ENCODE results near the gene RALGAPA2. TPM values are rescaled to one million over a fixed set of nuclear protein-coding genes. Genes with fewer than 3 reads are reported as not detected.

RALGAPA2 gene
- polyA plus RNA-seq, 1 donor, result 24.9 TPM

- DNase-seq, result no peak
Observed at GRCh38 chr20:20436689-20437088, 275.8 kb downstream of the RALGAPA2 start.

- DNase-seq, result no peak
Observed at GRCh38 chr20:20435453-20435852, 277.0 kb downstream of the RALGAPA2 start.

GRCh38 chr20:20432618-20433286 lies 279.7 kb downstream of the RALGAPA2 start:
- no peak for DNase-seq

- no peak for DNase-seq
Observed at GRCh38 chr20:20430066-20430465, 282.4 kb downstream of the RALGAPA2 start.

- DNase-seq, result no peak
Observed at GRCh38 chr20:20428067-20428466, 284.4 kb downstream of the RALGAPA2 start.

- DNase-seq, result no peak
Observed at GRCh38 chr20:20427227-20427864, 285.1 kb downstream of the RALGAPA2 start.

- DNase-seq, result no peak
Observed at GRCh38 chr20:20426655-20426907, 285.9 kb downstream of the RALGAPA2 start.

- DNase-seq, result no peak
Observed at GRCh38 chr20:20425823-20426654, 286.4 kb downstream of the RALGAPA2 start.

- no peak for DNase-seq
Observed at GRCh38 chr20:20423117-20423516, 289.3 kb downstream of the RALGAPA2 start.

- no peak for DNase-seq
Observed at GRCh38 chr20:20417876-20418676, 294.4 kb downstream of the RALGAPA2 start.

GRCh38 chr20:20415321-20415720 lies 297.1 kb downstream of the RALGAPA2 start:
- no peak for DNase-seq

- DNase-seq, result no peak
Observed at GRCh38 chr20:20414640-20415220, 297.7 kb downstream of the RALGAPA2 start.

GRCh38 chr20:20413810-20414281 lies 298.6 kb downstream of the RALGAPA2 start:
- no peak for DNase-seq

GRCh38 chr20:20412750-20413149 lies 299.7 kb downstream of the RALGAPA2 start:
- DNase-seq, result no peak

- no peak for DNase-seq
Observed at GRCh38 chr20:20411836-20412235, 300.6 kb downstream of the RALGAPA2 start.

- no peak for DNase-seq
Observed at GRCh38 chr20:20411402-20411801, 301.0 kb downstream of the RALGAPA2 start.

- DNase-seq, result no peak
Observed at GRCh38 chr20:20410678-20411077, 301.8 kb downstream of the RALGAPA2 start.

GRCh38 chr20:20409331-20409730 lies 303.1 kb downstream of the RALGAPA2 start:
- DNase-seq, result no peak

- DNase-seq, result no peak
Observed at GRCh38 chr20:20407891-20408805, 304.3 kb downstream of the RALGAPA2 start.

- DNase-seq, result no peak
Observed at GRCh38 chr20:20406306-20406705, 306.1 kb downstream of the RALGAPA2 start.

- DNase-seq, result no peak
Observed at GRCh38 chr20:20405623-20406022, 306.8 kb downstream of the RALGAPA2 start.
